Esophagus muscularis mucosa (tissue), 3 donors: ENCODE results near the gene GRK5.

ENCODE experiments used
- POLR2A ChIP-seq: fragments of 450-650 bp; IDR thresholded peaks from one replicate; pipeline ENCODE4 v1.6.1; 2017; ENCODE audit warnings: antibody characterized with exemption, moderate library complexity, mild to moderate bottlenecking, low read depth
- TF ChIP-seq, protein P1 (sequence below), 3 experiments: fragments of 200-600 bp in 2 of 3; fragments of 450-650 bp in 1 of 3; sonication (generic) in 2 of 3; IDR thresholded peaks; one replicate each; pipeline ENCODE4 v1.5.1; 2017 to 2019; ENCODE audit warnings: antibody characterized with exemption in 3 of 3, mild to moderate bottlenecking in 2 of 3, moderate library complexity in 1 of 3

DNA sequence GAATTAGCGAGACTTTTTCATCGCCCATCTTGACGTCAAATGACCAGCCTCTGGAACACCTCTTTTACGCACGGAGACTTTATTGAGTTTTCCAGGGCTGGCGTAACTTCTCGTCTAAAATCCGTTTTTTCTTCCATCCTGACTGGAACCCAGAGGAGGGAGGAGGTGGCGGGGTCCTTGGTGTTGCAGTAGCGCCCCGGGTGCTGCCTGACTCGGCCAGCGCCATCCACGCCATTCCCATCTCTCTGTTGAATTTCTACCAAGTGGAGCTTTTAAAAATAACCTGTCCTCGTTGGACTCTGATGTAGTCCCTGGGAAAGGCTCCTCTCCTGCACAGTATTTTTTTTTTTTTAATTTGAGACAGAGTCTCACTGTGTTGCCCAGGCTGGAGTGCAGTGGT is 179.3 kb downstream of the GRK5 start:
- TF ChIP-seq, protein P1, sequence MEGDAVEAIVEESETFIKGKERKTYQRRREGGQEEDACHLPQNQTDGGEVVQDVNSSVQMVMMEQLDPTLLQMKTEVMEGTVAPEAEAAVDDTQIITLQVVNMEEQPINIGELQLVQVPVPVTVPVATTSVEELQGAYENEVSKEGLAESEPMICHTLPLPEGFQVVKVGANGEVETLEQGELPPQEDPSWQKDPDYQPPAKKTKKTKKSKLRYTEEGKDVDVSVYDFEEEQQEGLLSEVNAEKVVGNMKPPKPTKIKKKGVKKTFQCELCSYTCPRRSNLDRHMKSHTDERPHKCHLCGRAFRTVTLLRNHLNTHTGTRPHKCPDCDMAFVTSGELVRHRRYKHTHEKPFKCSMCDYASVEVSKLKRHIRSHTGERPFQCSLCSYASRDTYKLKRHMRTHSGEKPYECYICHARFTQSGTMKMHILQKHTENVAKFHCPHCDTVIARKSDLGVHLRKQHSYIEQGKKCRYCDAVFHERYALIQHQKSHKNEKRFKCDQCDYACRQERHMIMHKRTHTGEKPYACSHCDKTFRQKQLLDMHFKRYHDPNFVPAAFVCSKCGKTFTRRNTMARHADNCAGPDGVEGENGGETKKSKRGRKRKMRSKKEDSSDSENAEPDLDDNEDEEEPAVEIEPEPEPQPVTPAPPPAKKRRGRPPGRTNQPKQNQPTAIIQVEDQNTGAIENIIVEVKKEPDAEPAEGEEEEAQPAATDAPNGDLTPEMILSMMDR (IDR thresholded peaks at IDR 0.05) = no peak
- no peak for TF ChIP-seq POLR2A
